ENCODE measurements around the gene TDRD15. TPM values are rescaled to one million over a fixed set of nuclear protein-coding genes. Genes with fewer than 3 reads are reported as not detected.
A peak's percentile ranks its signal among the peaks of the same experiment; 100 is the strongest.

TDRD15 gene
- total and polyA plus RNA-seq, 2 of the 13 experiments (the other 11 are each of a cell fraction or from before 2014, with no cell fraction given), result 0.12 to 0.29 TPM

GRCh38 chr2:21097331-21097730 lies 26.4 kb upstream of the TDRD15 start (continued):
- no peak for TF ChIP-seq GPBP1L1 (CRISPR knock-in tag; IDR thresholded peaks at IDR 0.05)
- TF ChIP-seq MTF2 (CRISPR knock-in tag; IDR thresholded peaks at IDR 0.05; ENCODE audit: borderline replicate concordance), result no peak
- no peak for TF ChIP-seq ZBTB34 (CRISPR knock-in tag; IDR thresholded peaks at IDR 0.05)
- no peak for TF ChIP-seq ZNF512B (CRISPR knock-in tag; IDR thresholded peaks at IDR 0.05; ENCODE audit: borderline replicate concordance)
- TF ChIP-seq CCDC6 (CRISPR knock-in tag; IDR thresholded peaks at IDR 0.05), result 0 out of 2 replicates have a peak, but pooled peaks have one; percentile 13
- 0 out of 2 replicates have a peak, but pooled peaks have one; percentile 43 for TF ChIP-seq ZNF878 (CRISPR knock-in tag; IDR thresholded peaks at IDR 0.05)
- no peak for TF ChIP-seq REL (CRISPR knock-in tag; conservative IDR thresholded peaks at IDR 0.05)
- TF ChIP-seq E2F1 (CRISPR knock-in tag; IDR thresholded peaks at IDR 0.05), result no peak
- 0 out of 2 replicates have a peak, but pooled peaks have one; percentile 19 for TF ChIP-seq SMAD3 (CRISPR knock-in tag; IDR thresholded peaks at IDR 0.05)
- no peak for TF ChIP-seq ZNF17 (CRISPR knock-in tag; IDR thresholded peaks at IDR 0.05)
- TF ChIP-seq ZNF280B (CRISPR knock-in tag; IDR thresholded peaks at IDR 0.05; ENCODE audit: borderline replicate concordance), result no peak
- no peak for TF ChIP-seq ZFP91 (CRISPR knock-in tag; IDR thresholded peaks at IDR 0.05; ENCODE audit: borderline replicate concordance)
- TF ChIP-seq ZNF780A (CRISPR knock-in tag; IDR thresholded peaks at IDR 0.05), result no peak
- peak; percentile 45; the same call in 1 of the 2 replicates for TF ChIP-seq BCL6 (CRISPR knock-in tag; IDR thresholded peaks at IDR 0.05)
- no peak for TF ChIP-seq ARNT (IDR thresholded peaks at IDR 0.05)
- no peak for TF ChIP-seq ZNF512 (CRISPR knock-in tag; IDR thresholded peaks at IDR 0.05)
- no peak for TF ChIP-seq NFE2 (CRISPR knock-in tag; IDR thresholded peaks at IDR 0.05)
- TF ChIP-seq ZNF468 (CRISPR knock-in tag; IDR thresholded peaks at IDR 0.05), result no peak

All from HepG2 (cell line).